ENCODE data around the gene ANOS1. TPM values are rescaled to one million over a fixed set of nuclear protein-coding genes. Genes with fewer than 3 reads are reported as not detected.
"Not testable (repeated sequence)": the region's sequence is repeated elsewhere in the genome, so short reads cannot be mapped to it uniquely, and the experiment has no call there.

The ANOS1 gene
- total RNA-seq, 1 donor from 2014 or later: 5.9 TPM

DNA sequence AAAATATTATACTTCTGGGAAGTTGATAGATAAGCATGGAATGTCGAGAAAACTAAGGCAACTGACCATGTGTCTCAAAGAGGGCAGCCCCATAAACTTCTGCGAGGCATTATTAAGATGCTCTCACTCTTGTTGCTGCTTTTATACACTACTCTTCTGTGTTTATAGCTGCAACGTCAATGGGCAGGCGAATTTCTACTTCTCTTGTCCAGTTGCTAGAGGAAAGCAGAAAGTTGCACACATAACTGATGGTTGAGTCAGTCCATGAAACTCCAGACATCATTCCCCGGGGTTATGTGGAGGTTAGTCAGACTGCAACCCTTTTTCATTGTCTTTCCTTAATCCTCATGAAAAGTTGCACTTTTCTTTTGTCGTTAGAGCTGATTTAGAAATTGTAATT, 227.5 kb downstream of the ANOS1 start:
- TF ChIP-seq, protein P1, sequence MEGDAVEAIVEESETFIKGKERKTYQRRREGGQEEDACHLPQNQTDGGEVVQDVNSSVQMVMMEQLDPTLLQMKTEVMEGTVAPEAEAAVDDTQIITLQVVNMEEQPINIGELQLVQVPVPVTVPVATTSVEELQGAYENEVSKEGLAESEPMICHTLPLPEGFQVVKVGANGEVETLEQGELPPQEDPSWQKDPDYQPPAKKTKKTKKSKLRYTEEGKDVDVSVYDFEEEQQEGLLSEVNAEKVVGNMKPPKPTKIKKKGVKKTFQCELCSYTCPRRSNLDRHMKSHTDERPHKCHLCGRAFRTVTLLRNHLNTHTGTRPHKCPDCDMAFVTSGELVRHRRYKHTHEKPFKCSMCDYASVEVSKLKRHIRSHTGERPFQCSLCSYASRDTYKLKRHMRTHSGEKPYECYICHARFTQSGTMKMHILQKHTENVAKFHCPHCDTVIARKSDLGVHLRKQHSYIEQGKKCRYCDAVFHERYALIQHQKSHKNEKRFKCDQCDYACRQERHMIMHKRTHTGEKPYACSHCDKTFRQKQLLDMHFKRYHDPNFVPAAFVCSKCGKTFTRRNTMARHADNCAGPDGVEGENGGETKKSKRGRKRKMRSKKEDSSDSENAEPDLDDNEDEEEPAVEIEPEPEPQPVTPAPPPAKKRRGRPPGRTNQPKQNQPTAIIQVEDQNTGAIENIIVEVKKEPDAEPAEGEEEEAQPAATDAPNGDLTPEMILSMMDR (IDR thresholded peaks at IDR 0.05; ENCODE audit: unreplicated experiment): no peak

DNA sequence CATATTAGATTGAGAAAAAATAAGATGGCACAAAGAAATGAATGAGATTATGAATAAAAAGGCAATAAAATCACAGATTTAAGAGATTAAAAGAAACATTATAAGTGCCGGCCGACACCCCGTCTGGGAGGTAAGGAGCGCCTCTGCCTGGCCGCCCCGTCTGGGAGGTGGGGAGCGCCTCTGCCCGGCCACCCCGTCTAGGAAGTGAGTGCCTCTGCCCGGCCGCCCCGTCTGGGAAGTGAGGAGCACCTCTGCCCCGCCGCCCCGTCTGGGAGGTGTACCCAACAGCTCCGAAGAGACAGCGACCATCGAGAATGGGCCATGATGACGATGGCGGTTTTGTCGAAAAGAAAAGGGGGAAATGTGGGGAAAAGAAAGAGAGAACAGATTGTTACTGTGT, 229.8 kb downstream of the ANOS1 start:
- H3K36me3 Mint-ChIP-seq (ENCODE audit: insufficient read depth); H3K27ac Mint-ChIP-seq; H3K4me3 Mint-ChIP-seq (ENCODE audit: low read depth); DNase-seq (ENCODE audit: low spot score, unreplicated experiment); H3K9me3 Mint-ChIP-seq (ENCODE audit: low read depth); H3K27me3 Mint-ChIP-seq; H3K4me1 Mint-ChIP-seq (ENCODE audit: low read depth): not testable (repeated sequence)

More for the DNA sequence above, 227.5 kb downstream of the ANOS1 start:
- no peaks in the 10 kb centered on the region for H3K4me1 Mint-ChIP-seq (ENCODE audit: low read depth)
- no peaks in the 10 kb centered on the region for H3K9me3 Mint-ChIP-seq (ENCODE audit: low read depth)
- no peak for DNase-seq (ENCODE audit: low spot score, unreplicated experiment)
- H3K36me3 Mint-ChIP-seq (ENCODE audit: insufficient read depth): no peaks in the 10 kb centered on the region
- H3K4me3 Mint-ChIP-seq (ENCODE audit: low read depth): no peak overlapping the region
- H3K27ac Mint-ChIP-seq: no peak overlapping the region
- H3K27me3 Mint-ChIP-seq: no peaks in the 10 kb centered on the region

DNA sequence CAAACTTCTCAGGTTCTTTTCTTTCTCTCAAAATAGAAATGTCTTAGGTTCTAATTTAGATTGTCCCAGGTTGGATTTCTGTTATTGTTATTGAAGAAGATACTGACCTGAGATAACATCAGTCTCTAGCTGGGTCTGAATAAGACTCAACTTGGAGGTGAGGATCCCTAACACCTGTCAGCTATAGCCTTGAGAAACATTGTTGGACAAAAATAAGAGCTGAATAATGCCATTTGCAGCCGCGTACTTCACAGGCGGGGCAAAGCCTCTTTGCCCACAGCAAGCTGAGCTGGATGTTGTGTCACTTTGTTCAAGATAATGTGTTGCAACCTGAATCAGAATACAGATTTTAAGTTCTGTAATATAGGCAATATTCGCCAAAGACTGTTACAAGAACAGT, 231.7 kb downstream of the ANOS1 start:
- Mint-ChIP-seq H3K9me3 (ENCODE audit: low read depth) (no peaks in the 10 kb centered on the region), H3K36me3 (ENCODE audit: insufficient read depth) (no peaks in the 10 kb centered on the region), H3K4me3 (ENCODE audit: low read depth) (no peak overlapping the region), H3K4me1 (ENCODE audit: low read depth) (no peaks in the 10 kb centered on the region), H3K27ac (no peak overlapping the region), H3K27me3 (no peaks in the 10 kb centered on the region)
- TF ChIP-seq, protein P1 (IDR thresholded peaks at IDR 0.05; ENCODE audit: unreplicated experiment): no peak
- DNase-seq (ENCODE audit: low spot score, unreplicated experiment): no peak

DNA sequence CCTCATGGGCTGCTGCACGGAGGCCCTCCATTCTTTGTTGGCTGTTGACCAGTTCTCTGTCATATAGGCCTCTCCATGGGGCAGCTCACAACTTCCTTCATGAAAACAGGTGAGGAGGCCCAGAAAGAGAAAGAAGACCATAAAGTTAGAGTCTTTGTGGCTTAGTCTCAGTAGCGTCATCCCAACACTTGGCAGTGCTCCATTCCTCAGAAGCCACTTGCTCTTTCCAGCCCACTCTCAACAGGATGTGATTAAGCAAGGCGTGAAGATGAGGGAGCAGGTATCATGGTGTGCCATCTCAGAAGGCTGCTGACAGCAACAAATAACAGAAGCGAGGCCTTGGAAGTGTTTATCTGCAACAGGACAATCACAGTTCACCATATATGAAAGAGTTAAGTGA, 236.9 kb downstream of the ANOS1 start:
- not testable (repeated sequence) for H3K9me3 Mint-ChIP-seq (ENCODE audit: low read depth); H3K4me1 Mint-ChIP-seq (ENCODE audit: low read depth); H3K27me3 Mint-ChIP-seq; DNase-seq (ENCODE audit: low spot score, unreplicated experiment); H3K4me3 Mint-ChIP-seq (ENCODE audit: low read depth); H3K27ac Mint-ChIP-seq; H3K36me3 Mint-ChIP-seq (ENCODE audit: insufficient read depth)

DNA sequence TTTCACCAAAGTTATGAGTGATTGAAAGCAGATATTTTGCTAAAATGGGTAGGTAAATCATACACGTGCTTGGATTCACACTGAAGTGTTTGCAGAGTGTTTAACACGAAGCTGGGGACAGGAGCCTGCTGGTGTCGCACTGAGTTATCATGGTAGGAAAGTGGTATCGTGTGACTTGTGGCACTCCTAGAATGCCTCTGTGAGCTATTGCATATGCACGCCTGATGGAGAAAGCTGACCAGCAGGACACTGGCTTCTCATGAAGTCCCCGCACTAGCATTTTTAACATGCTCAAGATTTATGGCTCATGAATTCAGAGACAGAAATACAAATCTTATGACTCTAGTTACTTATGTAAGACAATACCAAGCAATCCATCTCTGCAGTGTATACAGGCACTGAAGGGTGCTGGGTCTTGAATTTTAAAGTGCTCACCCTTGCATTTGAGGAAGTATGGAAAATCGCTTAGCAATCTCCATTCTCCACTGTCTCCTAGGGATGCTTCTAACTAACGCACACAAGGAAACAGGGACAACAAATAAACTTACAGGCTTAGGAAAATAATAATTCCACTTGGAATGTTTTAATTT, 247.5 kb downstream of the ANOS1 start:
- no peak overlapping the region for H3K4me3 Mint-ChIP-seq (ENCODE audit: low read depth)
- no peaks in the 10 kb centered on the region for H3K36me3 Mint-ChIP-seq (ENCODE audit: insufficient read depth)
- DNase-seq (ENCODE audit: low spot score, unreplicated experiment): no peak
- no peaks in the 10 kb centered on the region for H3K9me3 Mint-ChIP-seq (ENCODE audit: low read depth)
- H3K27me3 Mint-ChIP-seq: no peaks in the 10 kb centered on the region
- peaks cover 4% of the 10 kb centered on the region for H3K4me1 Mint-ChIP-seq (ENCODE audit: low read depth)
- TF ChIP-seq, protein P1 (IDR thresholded peaks at IDR 0.05; ENCODE audit: unreplicated experiment): no peak
- no peak overlapping the region for H3K27ac Mint-ChIP-seq

Other genes starting within 250 kb of the ANOS1 start
- gene FAM9A, start 69.2 kb upstream of the ANOS1 start, total RNA-seq: not detected in 2 replicates

Measured in progenitor cell of endocrine pancreas (in vitro differentiated cells).